Ramos (cell line): ENCODE data around the gene RSPRY1.
"Not testable (repeated sequence)": the region's sequence is repeated elsewhere in the genome, so short reads cannot be mapped to it uniquely, and the experiment has no call there.

Source experiments
- in situ Hi-C: fragments of 300-500 bp; cut with MboI; formaldehyde crosslinking; loops from one replicate; pipeline ENCODE4 v1.14.3; 2022; ENCODE audit warnings: low sequenced_read_pairs; ENCODE audit not compliant: unreplicated experiment

The RSPRY1 gene

DNA sequence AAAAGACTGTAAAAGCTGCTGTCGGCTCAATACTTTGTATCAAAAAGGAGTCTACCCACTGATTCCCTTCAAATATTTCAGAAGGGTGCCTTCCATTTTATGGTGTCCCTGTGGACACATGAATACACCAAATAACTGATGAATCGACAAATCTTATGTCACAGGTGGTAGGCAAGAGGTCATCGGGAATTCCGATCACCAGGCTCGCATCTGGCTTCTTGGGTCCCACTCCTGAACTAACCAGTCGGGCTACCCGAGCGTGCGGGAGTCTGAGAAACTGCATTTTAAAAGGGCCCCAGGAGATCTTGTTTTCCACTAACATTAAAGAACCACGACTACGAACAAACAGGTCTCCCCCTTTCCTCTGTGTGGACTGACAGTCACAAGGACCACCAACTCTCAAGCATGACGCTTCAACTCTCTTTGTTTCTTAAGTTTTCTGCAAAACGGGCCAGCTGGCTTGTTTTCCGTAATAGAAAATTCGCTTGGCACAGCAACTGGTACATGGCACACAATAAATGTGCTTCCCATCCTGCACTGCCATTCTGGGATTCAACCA, 1.2 kb upstream of the RSPRY1 start:
- in situ Hi-C loops, result no loop called here

DNA sequence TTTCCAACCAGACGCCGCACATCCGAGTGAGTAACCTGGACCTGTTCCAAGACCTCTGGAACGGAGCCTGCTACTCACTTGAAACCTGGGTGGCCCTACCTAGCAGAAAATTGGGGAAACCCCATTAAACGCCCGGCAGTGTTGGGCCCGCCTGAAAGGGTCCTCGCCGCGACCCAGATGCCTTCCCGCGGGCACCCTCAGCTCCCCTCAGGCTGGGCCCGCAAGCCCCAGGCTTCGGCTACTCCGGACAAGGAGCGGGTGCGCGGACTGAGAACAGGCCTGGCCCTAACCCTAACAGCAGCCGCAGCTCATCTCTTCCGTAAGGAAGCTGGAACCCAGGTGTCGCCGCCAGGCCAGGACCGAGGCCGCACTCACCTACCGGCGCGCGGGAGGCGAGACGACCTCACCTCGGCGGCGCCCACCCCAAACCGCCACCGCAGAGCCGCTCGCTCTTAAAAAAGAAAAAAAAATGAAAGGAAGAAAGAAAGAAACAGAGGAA, 634 bp upstream of the RSPRY1 start:
- in situ Hi-C loops, result no loop called here

DNA sequence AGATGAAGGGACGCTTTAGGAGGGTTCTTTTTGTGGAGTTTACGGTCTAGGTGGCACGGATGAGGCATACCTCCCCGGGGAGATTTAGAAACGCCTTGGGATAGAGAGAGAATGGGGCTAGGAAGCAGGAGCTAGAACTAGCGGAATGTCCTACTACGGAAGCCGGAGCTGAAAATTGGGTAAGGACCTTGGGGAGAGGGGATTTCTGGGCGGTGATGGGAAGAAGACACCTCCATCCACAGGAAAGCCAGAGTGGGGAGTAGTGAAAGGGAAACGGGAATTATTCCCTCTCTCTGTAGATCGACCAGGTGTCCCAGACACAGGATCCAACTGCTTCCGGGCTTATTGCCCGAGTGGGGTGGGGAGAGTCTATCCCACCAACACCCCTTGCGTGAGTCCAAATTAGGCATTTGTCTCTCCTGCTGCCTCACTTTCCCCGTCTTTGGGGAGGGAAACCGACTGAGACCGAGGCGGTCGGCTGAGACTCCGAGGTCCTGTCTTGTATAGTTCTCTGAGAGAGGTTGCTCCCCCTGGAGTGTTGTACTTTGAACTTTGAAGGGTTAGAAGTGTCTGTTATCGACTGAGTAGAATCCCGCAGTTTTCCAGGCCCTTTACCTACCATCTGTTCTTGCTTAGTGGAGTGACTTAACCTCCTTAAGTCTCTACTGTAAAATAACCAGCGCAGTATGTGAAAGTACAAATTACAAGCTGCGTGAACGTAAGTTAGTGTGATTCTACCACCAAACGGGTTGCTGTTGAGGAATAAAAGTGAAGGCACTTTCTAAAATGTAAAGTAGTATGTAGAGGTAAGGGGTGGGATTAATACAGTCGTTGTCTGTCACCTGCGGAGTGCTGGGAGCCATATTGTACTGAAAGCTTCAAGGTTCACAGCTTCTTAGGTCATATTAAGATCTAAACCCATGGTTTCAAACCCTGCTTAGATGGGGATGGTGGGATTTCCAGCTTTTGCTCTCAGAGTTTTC, 1.0 kb downstream of the RSPRY1 start:
- in situ Hi-C loops, result no loop called here

DNA sequence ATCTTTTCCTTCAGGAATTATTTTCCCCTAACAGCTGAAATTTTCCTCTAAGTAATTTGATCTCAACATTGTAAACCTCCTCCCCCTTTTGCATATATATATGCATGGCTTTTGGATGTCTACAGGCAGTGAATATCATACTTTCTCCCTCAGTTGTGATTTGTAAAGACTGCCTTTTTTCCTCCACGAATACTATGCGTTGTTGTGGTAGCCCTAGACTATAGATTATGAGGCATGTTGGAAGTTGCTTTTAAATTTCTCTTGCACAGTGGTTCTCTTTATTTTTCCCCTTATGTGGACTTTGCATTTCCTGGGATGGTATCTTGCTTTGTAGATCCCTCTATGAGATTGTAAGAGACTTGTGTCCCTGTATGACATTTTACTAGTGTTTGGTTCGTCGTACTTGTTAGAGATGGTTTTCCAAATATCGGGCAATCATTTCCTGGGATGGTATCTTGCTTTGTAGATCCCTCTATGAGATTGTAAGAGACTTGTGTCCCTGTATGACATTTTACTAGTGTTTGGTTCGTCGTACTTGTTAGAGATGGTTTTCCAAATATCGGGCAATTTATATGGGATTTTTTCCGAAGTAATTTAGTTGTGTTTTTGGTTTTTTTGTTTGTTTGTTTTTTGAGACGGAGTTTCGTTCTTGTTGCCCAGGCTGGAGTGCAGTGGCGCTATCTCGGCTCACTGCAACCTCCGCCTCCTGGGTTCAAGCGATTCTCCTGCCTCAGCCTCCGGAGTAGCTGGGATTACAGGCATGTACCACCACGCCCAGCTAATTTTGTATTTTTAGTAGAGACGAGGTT, 2.0 kb downstream of the RSPRY1 start:
- in situ Hi-C loops, result not testable (repeated sequence)

DNA sequence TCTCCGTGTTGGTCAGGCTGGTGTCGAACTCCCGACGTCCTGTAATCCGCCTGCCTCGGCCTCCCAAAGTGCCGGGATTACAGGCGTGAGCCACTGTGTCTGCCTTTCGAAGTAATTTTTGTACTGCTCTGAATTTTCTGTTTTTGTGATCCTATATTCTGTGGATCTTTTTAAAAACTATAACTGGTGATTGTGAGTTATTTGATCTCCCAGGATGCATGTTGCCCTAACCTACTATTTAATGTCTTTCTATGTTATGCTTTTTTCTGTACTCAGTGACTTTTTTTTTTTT, 2.5 kb downstream of the RSPRY1 start:
- in situ Hi-C loops, result no loop called here

DNA sequence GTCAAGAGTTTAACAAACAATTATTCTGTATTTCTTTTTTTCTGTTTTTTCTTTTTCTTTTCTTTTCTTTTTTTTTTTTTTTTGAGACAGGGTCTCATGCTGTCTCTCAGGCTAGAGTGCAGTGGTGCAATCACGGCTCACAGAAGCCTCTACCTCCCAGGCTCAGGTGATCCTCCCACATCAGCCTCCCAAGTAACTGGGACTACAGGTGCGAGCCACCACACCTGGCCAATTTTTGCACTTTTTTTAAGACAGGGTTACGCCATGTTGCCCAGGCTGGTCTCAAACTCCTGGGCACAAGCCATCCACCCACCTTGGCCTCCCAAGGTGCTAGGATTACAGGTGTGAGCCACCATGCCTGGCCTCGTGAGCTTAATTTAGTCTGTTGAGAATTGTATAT, 3.4 kb downstream of the RSPRY1 start:
- in situ Hi-C loops, result not testable (repeated sequence)

DNA sequence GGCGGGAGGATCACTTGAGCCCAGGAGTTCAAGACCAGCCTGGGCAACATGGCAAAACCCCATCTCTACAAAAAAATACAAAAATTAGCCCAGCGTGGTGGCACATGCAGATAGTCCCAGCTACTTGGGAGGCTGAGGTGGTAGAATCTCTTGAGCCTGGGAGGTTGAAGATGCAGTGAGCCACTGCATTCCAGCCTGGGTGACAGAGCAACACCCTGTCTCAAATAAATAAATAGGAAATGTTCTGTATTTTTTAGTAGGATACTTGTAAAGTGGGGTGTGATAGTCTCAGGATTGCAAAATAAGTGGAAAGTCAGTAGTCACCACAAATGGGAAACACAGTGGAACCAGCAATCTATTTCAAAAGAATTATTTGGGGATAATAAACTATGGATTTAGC, 4.0 kb downstream of the RSPRY1 start:
- in situ Hi-C loops, result no loop called here

DNA sequence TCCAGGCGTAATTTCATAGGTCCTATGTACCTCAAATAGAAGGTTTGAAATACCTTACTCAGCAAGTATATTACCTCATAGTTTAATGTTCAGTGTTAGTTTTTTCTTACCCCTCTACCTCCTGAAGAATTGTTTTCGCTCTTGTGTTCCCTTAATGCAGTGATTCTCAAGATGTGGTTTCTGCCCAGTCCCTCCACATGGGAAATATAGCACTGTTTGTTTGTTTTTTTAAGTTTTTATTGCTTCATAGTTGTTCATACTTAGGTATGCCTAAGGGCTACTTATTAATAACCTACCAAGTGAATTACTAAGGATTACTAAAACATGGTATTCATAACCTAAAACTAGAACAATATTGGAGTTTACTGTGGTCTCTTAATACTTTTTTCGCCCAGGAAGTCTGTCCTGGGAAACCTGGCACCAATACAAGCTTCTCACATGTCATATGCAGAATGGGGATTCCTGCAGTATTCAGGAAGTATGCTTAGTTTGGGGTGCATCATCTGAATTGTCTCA, 5.0 kb downstream of the RSPRY1 start:
- in situ Hi-C loops, result no loop called here

DNA sequence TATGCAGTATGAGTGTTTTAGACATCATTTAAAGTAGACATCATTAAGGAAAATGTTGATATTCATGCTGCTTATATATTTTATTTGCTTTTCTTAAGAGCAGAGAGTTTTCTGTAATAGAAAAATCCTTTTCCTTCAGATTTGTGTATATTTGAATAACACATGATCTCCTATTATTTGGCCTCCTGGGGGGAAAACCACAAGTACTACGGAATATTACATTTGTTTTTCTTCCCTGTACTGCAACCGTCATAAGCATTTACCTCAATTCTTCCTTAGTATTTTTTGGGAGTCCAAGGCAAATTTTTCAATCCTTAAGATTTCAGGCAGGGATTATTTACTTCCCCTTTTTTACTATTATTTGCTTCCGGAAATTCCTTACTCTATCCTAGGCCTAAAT, 6.0 kb downstream of the RSPRY1 start:
- in situ Hi-C loops, result no loop called here

DNA sequence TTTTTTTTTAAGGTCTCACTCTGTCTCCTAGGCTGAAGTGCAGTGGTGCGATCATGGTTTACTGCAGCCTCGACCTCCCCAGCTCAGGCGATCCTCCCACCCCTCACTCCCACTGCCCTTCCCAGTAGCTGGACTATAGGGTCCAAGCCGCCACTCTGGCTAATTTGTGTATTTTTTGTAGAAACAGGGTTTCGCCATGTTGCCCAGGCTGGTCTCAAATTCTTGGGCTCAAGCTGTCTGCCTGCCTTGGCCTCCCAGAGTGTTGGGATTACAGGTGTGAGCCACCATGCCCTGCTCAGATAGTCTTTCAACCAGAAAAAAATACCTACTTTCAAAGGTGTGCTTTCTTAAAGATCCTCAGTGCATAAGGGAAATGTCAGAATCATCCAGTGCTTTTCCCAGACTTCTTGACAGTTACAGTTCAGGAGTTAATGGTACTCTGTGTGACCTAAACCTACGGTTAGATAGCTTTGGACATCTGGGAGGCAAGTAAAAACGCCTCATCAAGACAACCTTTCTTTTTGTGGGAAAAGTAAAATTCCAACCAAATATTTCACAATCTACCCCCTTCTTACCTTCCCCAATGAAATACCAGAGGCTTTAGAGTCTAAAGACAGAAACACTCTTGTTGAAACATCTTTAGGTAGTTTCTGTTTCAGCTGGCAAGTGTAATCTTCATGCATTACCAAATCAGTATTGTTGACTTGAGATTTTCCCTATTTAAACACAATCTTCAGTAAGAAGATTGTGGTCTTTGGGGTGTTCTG, 6.8 kb downstream of the RSPRY1 start:
- in situ Hi-C loops, result no loop called here

DNA sequence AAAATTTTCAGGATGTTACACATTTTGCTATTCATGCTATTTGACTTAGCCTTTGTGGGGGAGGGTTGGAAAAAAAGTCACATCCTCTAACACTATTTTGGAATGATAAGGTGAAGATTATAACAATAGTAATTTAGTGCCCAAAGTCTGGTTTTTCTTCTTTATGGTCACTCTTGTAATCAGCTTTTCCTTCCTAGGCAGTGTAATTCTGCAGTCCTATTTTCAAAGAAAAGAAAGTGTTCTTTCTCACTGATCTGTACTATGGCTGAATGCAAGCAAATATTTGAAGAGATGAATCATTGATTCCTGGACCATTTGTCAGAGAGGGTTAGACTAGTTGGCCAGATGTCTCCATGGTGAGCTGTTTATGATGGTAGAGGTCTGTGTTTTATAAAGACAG, 8.4 kb downstream of the RSPRY1 start:
- in situ Hi-C loops, result no loop called here

DNA sequence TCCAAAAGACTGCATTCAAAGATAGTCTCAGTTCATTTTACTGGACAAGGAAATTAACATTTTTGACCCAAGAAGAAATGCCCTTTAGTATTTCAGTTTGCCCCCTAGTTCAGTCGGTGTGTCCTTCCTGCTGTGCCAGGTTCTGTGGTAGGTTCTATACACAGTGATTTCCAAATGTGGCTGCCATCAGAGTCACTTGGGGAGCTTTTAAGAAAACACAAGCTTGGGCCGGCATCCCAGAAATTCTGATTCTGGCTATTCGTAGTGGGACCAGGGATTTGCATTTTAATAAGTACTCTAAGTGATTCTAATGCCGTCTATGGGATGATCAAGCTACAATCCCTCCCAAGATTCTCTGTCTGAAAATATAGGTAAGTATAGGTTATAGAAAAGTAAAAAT, 10.2 kb downstream of the RSPRY1 start:
- in situ Hi-C loops, result no loop called here

DNA sequence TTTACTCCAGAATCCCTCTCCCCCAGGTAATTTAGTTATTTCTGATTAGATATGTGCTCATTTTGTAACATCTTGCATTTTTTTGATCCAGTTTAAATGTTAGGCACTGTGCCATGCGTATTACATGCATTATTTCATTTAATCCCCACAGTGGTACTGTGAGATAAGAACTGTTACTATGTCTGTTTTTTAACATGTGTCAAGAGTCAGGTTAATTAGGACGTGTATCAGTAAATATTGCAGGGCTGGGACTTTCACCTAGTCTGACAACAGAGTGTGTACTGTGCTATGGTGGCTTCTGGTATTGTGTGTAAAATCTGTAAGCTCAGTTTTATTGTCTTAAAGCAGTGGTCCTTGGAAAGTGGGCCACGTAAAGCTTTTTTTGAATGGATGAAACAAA, 10.6 kb downstream of the RSPRY1 start:
- in situ Hi-C loops, result no loop called here

DNA sequence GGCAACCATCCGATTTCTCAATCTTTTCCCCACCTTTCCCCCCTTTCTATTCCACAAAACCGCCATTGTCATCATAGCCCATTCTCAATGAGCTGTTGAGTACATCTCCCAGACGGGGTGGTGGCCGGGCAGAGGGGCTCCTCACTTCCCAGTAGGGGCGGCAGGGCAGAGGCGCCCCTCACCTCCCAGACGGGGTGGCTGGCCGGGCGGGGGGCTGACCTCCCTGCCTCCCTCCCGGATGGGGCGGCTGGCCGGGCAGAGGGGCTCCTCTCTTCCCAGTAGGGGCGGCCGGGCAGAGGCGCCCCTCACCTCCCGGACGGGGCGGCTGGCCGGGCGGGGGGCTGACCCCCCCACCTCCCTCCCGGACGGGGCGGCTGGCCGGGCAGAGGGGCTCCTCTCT, 14.2 kb downstream of the RSPRY1 start:
- in situ Hi-C loops, result not testable (repeated sequence)

DNA sequence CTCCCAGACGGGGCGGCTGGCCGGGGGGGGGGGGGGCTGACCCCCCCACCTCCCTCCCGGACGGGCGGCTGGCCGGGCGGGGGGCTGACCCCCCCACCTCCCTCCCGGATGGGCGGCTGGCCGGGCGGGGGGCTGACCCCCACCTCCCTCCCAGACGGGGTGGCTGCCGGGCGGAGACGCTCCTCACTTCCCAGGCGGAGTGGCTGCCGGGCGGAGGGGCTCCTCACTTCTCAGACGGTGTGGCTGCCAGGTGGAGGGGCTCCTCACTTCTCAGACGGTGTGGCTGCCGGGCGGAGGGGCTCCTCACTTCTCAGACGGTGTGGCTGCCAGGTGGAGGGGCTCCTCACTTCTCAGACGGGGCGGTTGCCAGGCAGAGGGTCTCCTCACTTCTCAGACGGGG, 14.8 kb downstream of the RSPRY1 start:
- in situ Hi-C loops, result not testable (repeated sequence)

DNA sequence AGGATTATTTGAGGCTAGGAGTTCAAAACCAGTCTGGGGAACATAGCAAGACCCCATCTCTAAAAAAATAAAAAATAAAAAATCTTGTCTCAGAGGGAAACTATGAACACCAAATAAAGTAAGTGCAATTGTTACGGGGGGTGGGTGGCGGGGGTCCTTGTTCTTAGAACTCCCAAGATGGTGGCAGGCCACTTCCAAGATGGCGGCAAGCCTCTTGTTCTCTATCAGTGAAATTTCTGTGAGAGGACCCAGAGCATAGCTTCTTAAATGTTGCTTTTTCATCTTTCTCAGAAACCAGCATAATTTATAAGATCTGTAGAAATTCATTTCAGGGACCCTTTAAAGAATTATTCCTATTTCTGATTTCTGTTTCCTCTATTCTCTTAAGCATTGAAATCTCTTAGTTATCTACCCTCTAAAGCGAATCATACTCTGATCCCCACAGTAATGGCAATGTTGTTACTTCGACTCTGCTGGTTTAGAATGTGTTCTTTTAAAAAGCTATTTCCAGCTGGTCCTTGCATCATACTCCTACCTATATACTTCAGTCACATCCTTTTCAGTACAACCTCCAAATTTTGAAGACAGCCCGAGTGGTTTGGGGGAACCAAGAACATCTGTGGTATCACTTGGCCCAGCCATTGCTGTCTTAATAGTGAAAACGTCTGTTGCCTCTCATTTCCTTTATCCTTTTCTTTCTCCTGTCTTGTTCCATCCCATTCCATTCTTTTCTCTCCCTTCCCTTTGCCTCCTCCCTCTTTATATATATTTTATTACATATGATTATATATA, 16.2 kb downstream of the RSPRY1 start:
- in situ Hi-C loops, result no loop called here

DNA sequence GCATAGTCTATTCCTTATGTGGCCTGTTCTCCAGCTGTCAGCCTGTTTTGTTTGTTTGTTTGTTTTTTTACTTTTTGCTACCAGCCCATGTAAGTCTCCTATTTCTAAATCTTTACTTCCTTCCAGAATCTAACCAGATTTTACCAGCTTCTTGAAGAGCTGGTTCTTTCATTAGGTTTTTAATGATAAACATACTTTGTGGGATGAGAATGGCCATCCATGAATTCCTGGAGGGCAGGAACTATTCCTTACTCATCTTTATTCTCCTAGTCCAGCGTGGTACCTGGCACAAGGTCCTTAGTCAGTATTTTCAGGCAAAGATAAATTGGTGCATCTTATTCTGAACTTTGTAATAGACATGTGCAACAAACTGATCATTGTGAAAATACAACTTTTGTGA, 17.3 kb downstream of the RSPRY1 start:
- in situ Hi-C loops, result no loop called here

DNA sequence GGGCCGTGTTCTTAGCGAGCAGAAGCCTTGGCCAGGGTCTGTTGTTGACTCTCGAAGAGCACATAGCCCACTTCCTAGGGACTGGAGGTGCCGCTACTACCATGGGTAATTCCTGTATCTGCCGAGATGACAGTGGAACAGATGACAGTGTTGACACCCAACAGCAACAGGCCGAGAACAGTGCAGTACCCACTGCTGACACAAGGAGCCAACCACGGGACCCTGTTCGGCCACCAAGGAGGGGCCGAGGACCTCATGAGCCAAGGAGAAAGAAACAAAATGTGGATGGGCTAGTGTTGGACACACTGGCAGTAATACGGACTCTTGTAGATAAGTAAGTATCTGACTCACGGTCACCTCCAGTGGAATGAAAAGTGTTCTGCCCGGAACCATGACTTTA, 18.5 kb downstream of the RSPRY1 start:
- in situ Hi-C loops, result no loop called here

DNA sequence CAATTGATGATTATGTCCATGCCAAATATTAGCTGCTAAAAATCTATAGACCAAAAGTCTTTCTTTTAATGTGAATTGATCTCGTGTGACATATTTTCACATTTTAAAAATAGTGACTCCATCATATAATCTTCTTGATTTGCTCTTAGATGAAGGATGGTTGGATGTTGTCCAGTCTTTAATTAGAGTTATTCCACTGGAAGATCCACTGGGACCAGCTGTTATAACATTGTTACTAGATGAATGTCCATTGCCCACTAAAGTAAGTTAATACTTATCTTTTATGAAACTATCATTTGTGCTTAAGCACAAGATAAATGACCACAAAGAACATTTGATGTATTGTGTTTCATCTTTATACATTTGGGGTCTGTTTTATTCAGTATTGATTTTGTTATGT, 22.8 kb downstream of the RSPRY1 start:
- in situ Hi-C loops, result no loop called here
